Gastrocnemius medialis (tissue), 4 donors: ENCODE data around the gene MYO16. TPM values are rescaled to one million over a fixed set of nuclear protein-coding genes. Genes with fewer than 3 reads are reported as not detected.
"Not testable (repeated sequence)": the region's sequence is repeated elsewhere in the genome, so short reads cannot be mapped to it uniquely, and the experiment has no call there.

Source experiments
- ATAC-seq, 2 donors: fragments of 150-250 bp; one replicate each; pipeline ENCODE4 v1.9.1; 2016
- DNase-seq, 2 donors: peaks; one replicate each; pipeline ENCODE4 v3.0.0-alpha.2; 2019
- H3K27ac ChIP-seq, 4 donors: fragments of 200-600 bp; sonication (generic); 1 replicate in 1 of 4; 2 replicates in 3 of 4; pipeline ENCODE4 v1.5.1; 2016 to 2018; ENCODE audit warnings: mild to moderate bottlenecking in 2 of 4, moderate library complexity in 1 of 4
- H3K27me3 ChIP-seq, 3 donors: fragments of 200-600 bp; sonication (generic) in 2 of 3; 1 replicate in 1 of 3; 2 replicates in 2 of 3; pipeline versions ENCODE4 v1.5.1 to v1.6.0; 2016 to 2019; ENCODE audit warnings: mild to moderate bottlenecking in 1 of 3, moderate library complexity in 1 of 3
- H3K36me3 ChIP-seq, 2 donors: fragments of 200-600 bp; sonication (generic) in 1 of 2; one replicate each; pipeline ENCODE4 v1.5.1; 2017 to 2018
- H3K4me1 ChIP-seq, 2 donors: fragments of 200-600 bp; sonication (generic) in 1 of 2; one replicate each; pipeline ENCODE4 v1.5.1; 2016 to 2017; ENCODE audit warnings: mild to moderate bottlenecking in 2 of 2
- H3K4me3 ChIP-seq, 4 donors: fragments of 200-600 bp; sonication (generic) in 3 of 4; 1 replicate in 1 of 4; 2 replicates in 3 of 4; pipeline ENCODE4 v1.5.1; 2016 to 2019; ENCODE audit warnings: mild to moderate bottlenecking in 2 of 4
- H3K9me3 ChIP-seq, 3 donors: fragments of 200-600 bp; sonication (generic) in 2 of 3; 1 replicate in 1 of 3; 2 replicates in 2 of 3; pipeline ENCODE4 v1.5.1; 2016 to 2019
- CTCF ChIP-seq, 5 experiments: fragments of 450-650 bp in 3 of 5; fragments of 200-600 bp in 2 of 5; sonication (generic) in 2 of 5; IDR thresholded peaks in 4 of 5; conservative IDR thresholded peaks in 1 of 5; 1 replicate in 4 of 5; 2 replicates in 1 of 5; pipeline ENCODE4 v1.5.1; 2016 to 2019; ENCODE audit warnings: antibody characterized with exemption in 5 of 5, mild to moderate bottlenecking in 3 of 5, moderate library complexity in 3 of 5
- POLR2A ChIP-seq, 2 donors: fragments of 450-650 bp; IDR thresholded peaks; one replicate each; pipeline ENCODE4 v1.6.1; 2017; ENCODE audit warnings: antibody characterized with exemption in 2 of 2, mild to moderate bottlenecking in 2 of 2, moderate library complexity in 2 of 2
- in situ Hi-C, 4 donors: fragments of 200-750 bp; cut with MboI; loops; one replicate each; pipeline versions ENCODE4 v1.15.0 to v1.8.0; 2017; ENCODE audit warnings: low sequenced_read_pairs in 4 of 4
- intact Hi-C: fragments of 100-400 bp; cut with DNase I; formaldehyde crosslinking; loops from one replicate; pipeline ENCODE4 v1.15.1; 2023; ENCODE audit warnings: low total_unique reads
- total RNA-seq, 4 donors: library from RNA; depleted of rRNA; stranded (reverse); fragments of >200 nt; gene quantifications; one replicate each; pipeline versions ENCODE4 v1.1.0 to v1.2.3, GENCODE V29; 2016

MYO16 gene
- total RNA-seq, 4 donors from 2014 or later = 0.02 TPM; not detected in 3

- ATAC-seq (no peak), DNase-seq (no peak)
- H3K36me3 ChIP-seq = no peaks in the 10 kb centered on the region
- intact Hi-C loops = no loop called here
- H3K27me3 ChIP-seq = no peaks in the 10 kb centered on the region
- no peak overlapping the region for H3K27ac ChIP-seq
- H3K9me3 ChIP-seq = no peaks in the 10 kb centered on the region
- in situ Hi-C loops = no loop called here
- TF ChIP-seq POLR2A (IDR thresholded peaks at IDR 0.05) = no peak
- H3K4me1 ChIP-seq = no peaks in the 10 kb centered on the region
- no peak overlapping the region for H3K4me3 ChIP-seq
These were observed 445.4 kb downstream of the MYO16 start for GRCh38 chr13:109074853-109075252.

GRCh38 chr13:109087916-109088623 is 458.7 kb downstream of the MYO16 start:
- no peak overlapping the region for H3K4me3 ChIP-seq
- no peaks in the 10 kb centered on the region for H3K27me3 ChIP-seq
- in situ Hi-C loops = no loop called here
- no peaks in the 10 kb centered on the region for H3K36me3 ChIP-seq
- H3K9me3 ChIP-seq = no peaks in the 10 kb centered on the region
- intact Hi-C loops = no loop called here
- DNase-seq (no peak), ATAC-seq (no peak)
- TF ChIP-seq POLR2A (IDR thresholded peaks at IDR 0.05) = no peak
- TF ChIP-seq CTCF (IDR thresholded peaks at IDR 0.05 in 4 of 5, conservative IDR thresholded peaks at IDR 0.05 in 1 of 5) = no peak
- no peak overlapping the region for H3K27ac ChIP-seq
- H3K4me1 ChIP-seq = no peaks in the 10 kb centered on the region

GRCh38 chr13:109088624-109088917 is 459.2 kb downstream of the MYO16 start:
- Histone ChIP-seq H3K4me3 (no peak overlapping the region), H3K9me3 (no peaks in the 10 kb centered on the region), H3K27ac (no peak overlapping the region), H3K36me3 (no peaks in the 10 kb centered on the region), H3K27me3 (no peaks in the 10 kb centered on the region), H3K4me1 (no peaks in the 10 kb centered on the region)
- in situ Hi-C loops = no loop called here
- ATAC-seq (no peak), DNase-seq (no peak)
- intact Hi-C loops = no loop called here
- TF ChIP-seq POLR2A (IDR thresholded peaks at IDR 0.05) = no peak
- TF ChIP-seq CTCF (IDR thresholded peaks at IDR 0.05 in 4 of 5, conservative IDR thresholded peaks at IDR 0.05 in 1 of 5) = no peak

- in situ Hi-C loops = no loop called here
- intact Hi-C loops = no loop called here
- TF ChIP-seq CTCF (IDR thresholded peaks at IDR 0.05 in 4 of 5, conservative IDR thresholded peaks at IDR 0.05 in 1 of 5) (no peak), POLR2A (IDR thresholded peaks at IDR 0.05) (no peak)
These were observed 461.4 kb downstream of the MYO16 start for GRCh38 chr13:109090796-109091195.

GRCh38 chr13:109091249-109091648 is 461.8 kb downstream of the MYO16 start:
- Histone ChIP-seq H3K4me3 (no peak overlapping the region), H3K36me3 (no peaks in the 10 kb centered on the region), H3K9me3 (no peaks in the 10 kb centered on the region), H3K27ac (no peak overlapping the region), H3K4me1 (no peaks in the 10 kb centered on the region), H3K27me3 (no peaks in the 10 kb centered on the region)
- ATAC-seq (no peak), DNase-seq (no peak)
- intact Hi-C loops (no loop called here), in situ Hi-C loops (no loop called here)
- TF ChIP-seq CTCF (IDR thresholded peaks at IDR 0.05 in 4 of 5, conservative IDR thresholded peaks at IDR 0.05 in 1 of 5) (no peak), POLR2A (IDR thresholded peaks at IDR 0.05) (no peak)

More at GRCh38 chr13:109090796-109091195, 461.4 kb downstream of the MYO16 start:
- Histone ChIP-seq H3K4me3 (no peak overlapping the region), H3K36me3 (no peaks in the 10 kb centered on the region), H3K27ac (no peak overlapping the region), H3K4me1 (no peaks in the 10 kb centered on the region), H3K27me3 (no peaks in the 10 kb centered on the region), H3K9me3 (no peaks in the 10 kb centered on the region)
- DNase-seq (no peak), ATAC-seq (no peak)

GRCh38 chr13:109092186-109092585 is 462.8 kb downstream of the MYO16 start:
- H3K4me1 ChIP-seq, H3K36me3 ChIP-seq, H3K9me3 ChIP-seq, ATAC-seq, H3K27ac ChIP-seq, DNase-seq, H3K4me3 ChIP-seq, intact Hi-C loops, in situ Hi-C loops, H3K27me3 ChIP-seq: not testable (repeated sequence)
